ENCODE data around the gene IQSEC2. TPM values are rescaled to one million over a fixed set of nuclear protein-coding genes. Genes with fewer than 3 reads are reported as not detected.

The IQSEC2 gene
- total and polyA plus RNA-seq, 2 of the 13 experiments (the other 11 are each of a cell fraction or from before 2014, with no cell fraction given): 0.13 to 0.21 TPM

DNA sequence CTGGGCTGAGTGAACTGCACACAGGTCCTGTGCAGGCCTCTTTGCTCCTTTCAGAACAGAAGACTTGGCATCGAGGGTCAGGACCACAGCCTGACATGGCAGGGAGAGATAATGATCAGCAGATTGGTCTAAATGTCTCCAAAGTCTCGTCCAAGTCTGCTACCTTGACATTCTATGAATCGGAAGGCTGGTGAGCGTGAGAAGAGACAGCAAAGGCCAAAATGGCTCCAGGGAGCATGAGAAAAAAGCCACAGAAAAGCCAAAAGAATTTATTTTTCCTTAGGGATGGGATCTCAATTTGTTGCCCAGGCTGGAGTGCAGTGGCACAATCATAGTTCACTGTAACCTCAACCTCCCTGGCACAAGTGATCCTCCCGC is 32.3 kb upstream of the IQSEC2 start (continued):
- TF ChIP-seq STAT6 (CRISPR knock-in tag; IDR thresholded peaks at IDR 0.05; ENCODE audit: borderline replicate concordance) (no peak), ZNF34 (CRISPR knock-in tag; IDR thresholded peaks at IDR 0.05; ENCODE audit: borderline replicate concordance) (no peak), POLR2G (IDR thresholded peaks at IDR 0.05; ENCODE audit: low read depth, low read length) (no peak), PRPF4 (IDR thresholded peaks at IDR 0.05; ENCODE audit: low read depth, low read length, poor library complexity, severe bottlenecking) (no peak), IRX3 (CRISPR knock-in tag; IDR thresholded peaks at IDR 0.05; ENCODE audit: borderline replicate concordance, low read depth) (no peak), PCBP1 (IDR thresholded peaks at IDR 0.05; ENCODE audit: borderline replicate concordance, low read depth, low read length) (no peak)

DNA sequence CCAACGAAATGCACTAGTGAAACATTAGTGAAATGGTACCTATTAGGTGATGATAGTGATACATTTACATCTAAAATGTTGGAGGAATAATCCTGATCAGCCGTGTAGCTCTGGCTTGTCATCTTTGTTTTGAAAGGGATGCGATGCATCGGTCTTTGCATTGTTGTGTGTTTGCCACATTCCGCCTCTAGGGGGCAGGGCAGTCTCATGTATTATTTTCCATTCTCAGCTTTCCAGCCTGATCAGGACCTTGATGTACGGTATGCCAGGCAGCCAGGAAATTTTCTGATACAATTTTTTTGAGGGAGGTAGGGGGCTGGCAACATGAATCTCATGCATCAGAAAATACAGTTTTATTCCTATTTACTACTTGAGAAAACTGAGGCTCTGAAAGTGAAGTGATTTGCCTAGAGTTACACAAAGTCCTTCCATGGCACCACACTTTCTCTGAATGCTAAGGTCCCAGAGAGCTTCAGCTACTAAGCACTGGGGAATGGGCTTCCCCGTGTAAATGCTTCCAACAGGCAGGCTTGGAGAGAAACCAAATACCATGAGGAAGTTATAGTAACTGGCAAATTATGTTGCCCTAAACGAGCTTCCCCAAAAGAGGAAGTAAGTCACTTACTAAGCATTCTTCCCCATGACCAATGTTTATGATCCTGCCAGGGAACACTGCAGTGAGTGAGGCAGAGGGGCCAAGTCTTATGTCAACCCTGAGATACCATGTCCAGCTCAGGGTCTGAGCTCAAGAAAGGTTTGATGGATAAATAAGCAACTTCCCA is 31.8 kb upstream of the IQSEC2 start:
- H3K4me2 ChIP-seq (ENCODE audit: low read depth, low read length): no peak overlapping the region
- ChIA-PET POLR2A (no interaction called here), CTCF (ENCODE audit: low intra/inter-chr PET ratio, low total read pairs) (interaction anchor here (1.1 to 1.6 kb wide), 4 partner anchors 123 to 519 kb away, joined by 4 to 9 read pairs (median 6); no protein-coding TSS in a partner anchor)
- no peaks in the 10 kb centered on the region for H3K9me3 ChIP-seq (ENCODE audit: low read length)
- H3K27me3 ChIP-seq (ENCODE audit: control insufficient read depth in 1 of 2, insufficient read depth in 2 of 2, low read length in 2 of 2): no peaks in the 10 kb centered on the region
- in situ Hi-C loops (cut with HindIII; ENCODE audit: extremely low pct_ligation_motif_present, low pct_unique_long_range_greater_than_20kb): loop anchor here (10.0 kb wide), 2 partner anchors 132 to 172 kb away; no protein-coding TSS in a partner anchor
- FAIRE-seq (peak; percentile 82), ATAC-seq (peak; percentile 61; the same call in 2 of the 3 replicates), DNase-seq (ENCODE audit: low spot score) (peak; percentile 13)
- no TSS peak for BruUV-seq (replicated peaks)
- no peak overlapping the region for H2AFZ ChIP-seq (ENCODE audit: low read length)
- H3K27ac ChIP-seq (ENCODE audit: extremely low read length, insufficient read depth, low read length): no peak overlapping the region
- no peaks in the 10 kb centered on the region for H3K79me2 ChIP-seq (ENCODE audit: insufficient read depth, low read length)
- 0% methylated on average over 3 of the region's 8 CpGs for WGBS (ENCODE audit: low lambda C conversion rate)
- intact Hi-C loops (cut with micrococcal nuclease; ENCODE audit: unreplicated experiment): loop anchor here (1.0 kb wide), 1 partner anchor 169 kb away; no protein-coding TSS in a partner anchor
- no peaks in the 10 kb centered on the region for H3K36me3 ChIP-seq (replicated peaks in 1 of 2; ENCODE audit: control insufficient read depth in 1 of 2, insufficient read depth in 2 of 2, low read length in 2 of 2)
- TF ChIP-seq PRPF4 (IDR thresholded peaks at IDR 0.05; ENCODE audit: low read depth, low read length, poor library complexity, severe bottlenecking): no peak
- TF ChIP-seq, protein P1, sequence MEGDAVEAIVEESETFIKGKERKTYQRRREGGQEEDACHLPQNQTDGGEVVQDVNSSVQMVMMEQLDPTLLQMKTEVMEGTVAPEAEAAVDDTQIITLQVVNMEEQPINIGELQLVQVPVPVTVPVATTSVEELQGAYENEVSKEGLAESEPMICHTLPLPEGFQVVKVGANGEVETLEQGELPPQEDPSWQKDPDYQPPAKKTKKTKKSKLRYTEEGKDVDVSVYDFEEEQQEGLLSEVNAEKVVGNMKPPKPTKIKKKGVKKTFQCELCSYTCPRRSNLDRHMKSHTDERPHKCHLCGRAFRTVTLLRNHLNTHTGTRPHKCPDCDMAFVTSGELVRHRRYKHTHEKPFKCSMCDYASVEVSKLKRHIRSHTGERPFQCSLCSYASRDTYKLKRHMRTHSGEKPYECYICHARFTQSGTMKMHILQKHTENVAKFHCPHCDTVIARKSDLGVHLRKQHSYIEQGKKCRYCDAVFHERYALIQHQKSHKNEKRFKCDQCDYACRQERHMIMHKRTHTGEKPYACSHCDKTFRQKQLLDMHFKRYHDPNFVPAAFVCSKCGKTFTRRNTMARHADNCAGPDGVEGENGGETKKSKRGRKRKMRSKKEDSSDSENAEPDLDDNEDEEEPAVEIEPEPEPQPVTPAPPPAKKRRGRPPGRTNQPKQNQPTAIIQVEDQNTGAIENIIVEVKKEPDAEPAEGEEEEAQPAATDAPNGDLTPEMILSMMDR (CRISPR knock-in tag; IDR thresholded peaks at IDR 0.05): peak; percentile 77
- peak; percentile 45 for TF ChIP-seq TEAD3 (CRISPR knock-in tag; optimal IDR thresholded peaks at IDR 0.05; ENCODE audit: borderline replicate concordance)
- TF ChIP-seq ZBTB20 (CRISPR knock-in tag; IDR thresholded peaks at IDR 0.05; ENCODE audit: borderline replicate concordance, low read depth): no peak
- no peak for TF ChIP-seq ZNF567 (CRISPR knock-in tag; IDR thresholded peaks at IDR 0.05; ENCODE audit: borderline replicate concordance)
- peak; percentile 78 for TF ChIP-seq STAG1 (CRISPR knock-in tag; IDR thresholded peaks at IDR 0.05)
- no peak for TF ChIP-seq SIN3B (IDR thresholded peaks at IDR 0.05; ENCODE audit: low read length)
- peak; percentile 30; the same call in 1 of the 2 replicates for TF ChIP-seq SMC3 (IDR thresholded peaks at IDR 0.05; ENCODE audit: low read length)
- no peak for TF ChIP-seq SNAPC2 (CRISPR knock-in tag; IDR thresholded peaks at IDR 0.05)
- no peak for TF ChIP-seq STAT5B (CRISPR knock-in tag; IDR thresholded peaks at IDR 0.05)
- TF ChIP-seq, protein P2, sequence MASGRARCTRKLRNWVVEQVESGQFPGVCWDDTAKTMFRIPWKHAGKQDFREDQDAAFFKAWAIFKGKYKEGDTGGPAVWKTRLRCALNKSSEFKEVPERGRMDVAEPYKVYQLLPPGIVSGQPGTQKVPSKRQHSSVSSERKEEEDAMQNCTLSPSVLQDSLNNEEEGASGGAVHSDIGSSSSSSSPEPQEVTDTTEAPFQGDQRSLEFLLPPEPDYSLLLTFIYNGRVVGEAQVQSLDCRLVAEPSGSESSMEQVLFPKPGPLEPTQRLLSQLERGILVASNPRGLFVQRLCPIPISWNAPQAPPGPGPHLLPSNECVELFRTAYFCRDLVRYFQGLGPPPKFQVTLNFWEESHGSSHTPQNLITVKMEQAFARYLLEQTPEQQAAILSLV (CRISPR knock-in tag; IDR thresholded peaks at IDR 0.05; ENCODE audit: borderline replicate concordance): no peak
- no peak overlapping the region for H3K4me3 ChIP-seq (replicated peaks in 1 of 3; ENCODE audit: insufficient read depth in 1 of 3, low read depth in 2 of 3, low read length in 3 of 3)
- no peaks in the 10 kb centered on the region for H4K20me1 ChIP-seq (ENCODE audit: insufficient read depth, low read length)
- H3K4me1 ChIP-seq (ENCODE audit: insufficient read depth, low read length): no peaks in the 10 kb centered on the region
- H3K9ac ChIP-seq (ENCODE audit: insufficient read depth, low read depth, low read length): no peak overlapping the region
